HG02763 (cell line): Measurements from ENCODE around the gene DNMBP.
"Not testable (repeated sequence)": the region's sequence is repeated elsewhere in the genome, so short reads cannot be mapped to it uniquely, and the experiment has no call there.

ENCODE experiments used
- ATAC-seq: cut with Tn5 transposase; IDR thresholded peaks from one replicate; pipeline ENCODE4 v1.9.1; 2021; ENCODE audit warnings: mild to moderate bottlenecking, moderate library complexity; ENCODE audit not compliant: unreplicated experiment

DNMBP gene

DNA sequence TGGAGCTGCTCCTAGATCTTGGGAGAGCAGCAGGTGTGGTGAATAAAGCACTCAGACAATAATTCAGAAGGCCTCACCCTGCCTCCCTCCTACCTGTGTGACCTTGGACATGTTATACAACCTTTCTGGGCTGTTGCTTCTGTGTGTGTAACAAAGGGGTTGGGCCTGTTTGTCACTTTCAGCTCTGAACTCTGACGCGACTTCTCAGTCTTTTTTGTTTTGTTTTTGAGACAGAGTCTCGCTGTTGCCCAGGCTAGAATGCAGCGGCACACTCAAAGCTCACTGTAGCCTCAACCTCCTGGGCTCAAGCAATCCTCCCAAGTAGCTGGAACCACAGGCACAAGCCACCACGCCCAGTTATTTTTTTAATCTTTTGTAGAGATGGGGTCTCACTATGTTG lies 89.3 kb downstream of the DNMBP start:
- no peak for ATAC-seq

DNA sequence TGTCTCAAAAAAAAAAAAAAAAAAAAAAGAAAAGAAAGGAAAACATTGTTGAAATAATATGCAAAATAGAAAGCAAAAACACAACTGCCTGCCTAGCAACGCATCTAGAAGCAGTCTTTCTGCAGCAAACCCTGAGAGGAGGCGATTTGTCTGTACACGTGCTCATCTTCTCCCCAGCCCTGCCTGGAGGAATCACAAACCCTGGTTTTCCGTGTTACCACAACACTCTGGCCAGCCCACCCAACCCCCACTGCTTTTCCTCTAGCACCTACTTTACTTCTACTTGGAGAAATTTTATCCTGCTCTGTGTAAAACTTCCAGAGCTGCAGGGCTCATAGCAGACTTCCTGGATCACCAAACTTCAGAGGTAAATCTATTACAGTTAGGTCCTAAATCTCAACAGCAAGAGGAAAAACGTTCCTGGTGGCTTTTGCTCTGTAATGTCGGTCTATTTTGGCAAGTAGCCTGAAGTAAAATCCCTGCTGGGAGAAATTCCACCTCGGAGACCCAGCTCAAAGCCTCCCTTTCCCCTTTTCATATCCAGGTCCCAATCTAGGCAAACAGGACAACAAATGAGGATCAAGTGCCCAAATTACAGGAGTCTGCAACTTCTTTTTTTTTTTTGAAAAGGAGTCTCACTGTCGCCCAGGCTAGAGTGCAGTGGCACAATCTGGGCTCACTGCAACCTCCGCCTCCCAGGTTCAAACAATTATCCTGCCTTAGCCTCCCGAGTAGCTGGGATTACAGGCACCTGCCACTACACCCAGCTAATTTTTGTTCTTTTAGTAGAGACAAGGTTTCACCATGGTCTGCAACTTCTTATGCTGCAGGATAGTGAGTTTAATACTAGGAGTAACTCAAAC lies 91.6 kb downstream of the DNMBP start:
- no peak for ATAC-seq

- ATAC-seq, result no peak
Observed at GRCh38 chr10:99916776-99917175, 93.0 kb downstream of the DNMBP start.

GRCh38 chr10:99915414-99915813 lies 94.3 kb downstream of the DNMBP start:
- ATAC-seq, result no peak

GRCh38 chr10:99914236-99914635 lies 95.5 kb downstream of the DNMBP start:
- no peak for ATAC-seq

- ATAC-seq, result no peak
Observed at GRCh38 chr10:99913831-99914235, 95.9 kb downstream of the DNMBP start.

- ATAC-seq, result no peak
Observed at GRCh38 chr10:99912041-99912440, 97.7 kb downstream of the DNMBP start.

- no peak for ATAC-seq
Observed at GRCh38 chr10:99908512-99908911, 101.2 kb downstream of the DNMBP start.

DNA sequence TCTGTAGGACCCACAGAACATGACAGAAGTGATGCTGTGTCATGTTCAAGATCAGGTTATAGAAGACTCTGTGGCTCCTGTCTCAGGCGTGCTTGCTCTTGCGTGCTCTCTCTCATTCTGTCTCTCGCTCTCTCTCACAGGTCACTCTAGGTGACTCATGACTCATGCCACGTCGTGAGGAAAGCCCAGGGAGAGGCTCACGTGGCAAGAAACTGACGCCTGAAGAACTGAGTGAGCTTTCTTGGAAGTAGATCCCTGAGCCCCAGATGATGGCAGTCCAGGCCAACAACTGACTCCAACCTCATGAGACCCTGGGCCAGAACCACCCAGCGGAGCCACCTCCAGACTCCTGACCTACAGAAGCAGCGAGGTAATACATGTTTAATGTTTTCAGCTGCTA lies 103.3 kb downstream of the DNMBP start:
- no peak for ATAC-seq

DNA sequence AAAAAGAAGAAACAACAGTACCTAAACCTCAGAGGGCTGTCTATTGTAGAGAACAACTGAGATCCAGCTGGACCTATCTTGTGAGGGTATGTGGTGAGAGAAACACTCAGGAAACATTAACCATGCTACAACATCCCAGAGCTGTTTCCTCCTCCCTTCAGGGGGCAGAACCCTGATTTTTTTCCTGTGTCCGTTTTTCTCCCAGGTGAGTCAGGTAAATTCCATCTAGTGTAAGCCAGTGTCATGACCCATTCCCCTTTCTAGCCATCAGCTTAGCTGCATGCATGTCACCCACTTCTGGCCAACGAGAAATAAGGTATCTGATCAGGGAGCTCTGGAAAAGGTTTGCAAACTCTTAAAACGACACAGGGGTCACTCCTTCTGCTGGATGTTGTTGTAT lies 103.8 kb downstream of the DNMBP start:
- ATAC-seq, result no peak

GRCh38 chr10:99895867-99896266 lies 113.9 kb downstream of the DNMBP start:
- ATAC-seq, result no peak

- not testable (repeated sequence) for ATAC-seq
Observed at GRCh38 chr10:99895066-99895465, 114.7 kb downstream of the DNMBP start.

- ATAC-seq, result no peak
Observed at GRCh38 chr10:99894613-99895012, 115.1 kb downstream of the DNMBP start.

GRCh38 chr10:99888622-99889021 lies 121.1 kb downstream of the DNMBP start:
- ATAC-seq, result no peak

DNA sequence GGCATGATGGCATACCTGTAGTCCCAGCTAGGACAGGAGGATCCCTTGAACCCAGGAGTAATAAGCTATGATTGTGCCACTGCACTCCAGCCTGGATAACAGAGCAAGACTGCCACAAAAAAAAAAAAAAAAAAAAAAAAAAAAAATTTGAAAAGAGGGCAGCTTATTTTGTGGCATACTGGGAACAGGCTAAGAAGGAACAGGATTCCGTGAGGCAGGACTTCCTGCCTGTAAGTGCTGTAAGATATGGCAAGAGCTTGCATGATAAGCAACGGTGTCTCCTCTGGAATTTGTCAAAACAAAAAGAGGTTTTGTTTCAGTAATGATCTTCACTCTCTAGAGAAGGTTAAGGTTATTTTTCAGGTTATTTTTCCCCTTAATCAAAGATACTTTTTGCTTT lies 126.2 kb downstream of the DNMBP start:
- ATAC-seq, result no peak

DNA sequence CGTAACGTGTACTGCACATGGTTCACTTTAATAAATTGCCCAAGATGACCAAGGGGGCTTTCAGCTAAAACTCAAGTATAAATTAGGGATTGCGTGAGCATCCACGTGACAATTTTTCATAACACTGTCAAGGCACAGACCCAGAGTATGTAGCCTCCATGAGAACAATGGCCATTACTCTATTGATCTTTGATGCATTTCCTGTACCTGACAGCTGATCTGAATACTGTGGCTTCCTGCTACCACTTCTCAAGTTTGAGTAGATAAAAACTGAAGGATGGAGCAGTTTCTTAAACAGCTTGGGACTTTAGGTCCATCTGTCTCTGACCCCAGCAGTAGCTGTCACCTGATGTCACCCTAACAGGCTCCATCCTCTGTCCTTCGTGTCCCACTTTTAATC lies 128.4 kb downstream of the DNMBP start:
- ATAC-seq, result no peak

DNA sequence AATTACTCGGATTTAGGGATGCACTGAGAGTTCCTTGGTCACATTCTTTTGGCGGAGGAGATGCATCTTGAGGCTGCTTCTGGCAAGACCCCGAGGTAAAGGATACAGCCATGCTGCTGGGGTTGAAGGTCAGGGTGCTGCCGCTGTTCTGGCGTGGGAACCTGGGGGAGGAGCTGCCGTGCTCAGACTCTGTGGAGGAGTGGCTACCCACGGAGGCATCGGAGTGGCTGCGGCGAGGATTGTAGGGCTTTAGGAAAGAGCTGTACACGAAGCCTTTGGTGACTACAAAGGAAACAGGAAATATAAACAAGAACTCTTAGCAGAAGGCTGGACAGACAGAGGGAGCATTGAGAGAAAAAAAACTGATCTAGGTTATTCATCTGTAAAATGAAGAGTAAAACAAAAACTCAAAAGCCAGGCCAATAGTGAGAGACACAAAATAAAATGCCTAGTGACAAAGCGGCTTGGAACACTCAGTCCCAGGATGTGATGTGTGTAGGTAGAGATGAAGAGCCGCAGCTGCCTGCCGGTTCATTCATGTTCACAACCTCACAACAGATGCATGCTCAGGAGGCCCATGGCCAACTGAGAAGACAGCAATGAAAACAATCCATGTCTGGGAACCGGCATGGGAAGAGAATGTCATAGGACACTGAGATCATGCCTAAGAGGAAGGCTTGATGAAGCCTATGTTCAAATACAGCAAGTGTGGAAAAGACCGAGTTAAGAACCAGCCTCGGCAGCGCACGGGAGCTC lies 129.5 kb downstream of the DNMBP start:
- no peak for ATAC-seq

DNA sequence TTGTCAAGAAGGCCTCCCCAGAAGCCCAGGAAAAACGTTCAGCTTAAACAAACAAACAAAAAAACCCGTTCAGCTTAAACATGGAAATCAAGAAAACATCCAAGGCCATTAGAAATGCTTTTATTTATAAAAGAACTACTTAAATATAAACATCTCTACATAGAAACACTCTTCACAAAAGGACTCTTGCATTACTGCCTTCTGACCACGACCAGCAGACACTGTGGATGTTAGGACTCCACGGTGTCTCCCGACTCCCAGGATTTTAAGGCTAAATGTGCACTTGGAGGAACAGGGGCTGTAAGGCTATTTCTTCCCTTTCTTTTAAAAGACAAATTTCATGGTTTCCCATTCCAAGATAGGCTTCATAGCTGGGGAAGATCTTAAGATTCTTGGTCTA lies 134.3 kb downstream of the DNMBP start:
- ATAC-seq, result no peak

- no peak for ATAC-seq
Observed at GRCh38 chr10:99874341-99875085, 135.2 kb downstream of the DNMBP start.

DNA sequence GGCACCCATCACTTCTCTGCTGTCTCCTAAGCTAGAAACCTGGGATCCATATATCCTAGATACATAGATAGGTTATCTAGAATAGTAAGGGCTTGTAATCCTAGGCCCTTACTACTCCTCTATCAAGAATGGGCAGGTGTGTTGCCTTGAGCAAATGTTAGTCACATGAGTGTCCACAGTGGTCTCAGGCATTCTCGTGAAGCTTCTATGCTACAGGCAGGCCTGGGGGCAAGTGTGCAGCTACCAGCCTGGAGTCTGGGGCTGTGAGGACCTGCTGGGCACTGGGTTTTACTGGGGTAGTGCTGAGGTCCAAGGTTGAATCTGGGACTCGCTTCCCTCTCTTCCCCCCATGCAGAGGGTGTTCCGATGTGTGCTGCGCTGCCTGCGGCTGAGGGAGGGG lies 135.9 kb downstream of the DNMBP start:
- ATAC-seq, result no peak

GRCh38 chr10:99872367-99873162 lies 137.2 kb downstream of the DNMBP start:
- no peak for ATAC-seq
